ENCODE data around the gene TCN2. TPM values are rescaled to one million over a fixed set of nuclear protein-coding genes. Genes with fewer than 3 reads are reported as not detected.

TCN2 gene
- total RNA-seq, result 22.6 TPM

GRCh38 chr22:30606455-30607299 is at the start of gene TCN2:
TSS of gene TCN2 (plus strand) at chr22:30607174. CDS start at chr22:30607332, 158 bp downstream.

GRCh38 chr22:30574095-30574981 is 32.6 kb upstream of the TCN2 start, which contains the start of gene GAL3ST1:
TSS of gene GAL3ST1 (minus strand) at chr22:30574665. CDS start at chr22:30557392, 17,273 bp downstream.

GRCh38 chr22:30591588-30592359 is 15.2 kb upstream of the TCN2 start, which contains the start of gene PES1:
TSS of gene PES1 (minus strand) at chr22:30591910. CDS start at chr22:30591833, 77 bp downstream.

GRCh38 chr22:30635273-30636225 is 28.6 kb downstream of the TCN2 start, which contains the start of gene SLC35E4:
TSS of gene SLC35E4 (plus strand) at chr22:30635781. CDS start at chr22:30636451, 670 bp downstream.

GRCh38 chr22:30667494-30668385 is 60.8 kb downstream of the TCN2 start, which contains the start of gene DUSP18:
TSS of gene DUSP18 (minus strand) at chr22:30667875. CDS start at chr22:30664003, 3,872 bp downstream.

Other genes with a start within 250 kb of the TCN2 start
- 20.3 TPM for gene RNF215, start 219.8 kb upstream of the TCN2 start, total RNA-seq
- gene SEC14L2, start 210.2 kb upstream of the TCN2 start, total RNA-seq, result 12.9 TPM
- 3.5 TPM for gene MTFP1, start 181.4 kb upstream of the TCN2 start, total RNA-seq
- gene SEC14L3, start 135.2 kb upstream of the TCN2 start, total RNA-seq, result not detected
- not detected for gene SEC14L4, start 101.5 kb upstream of the TCN2 start, total RNA-seq
- gene SEC14L6, start 60.4 kb upstream of the TCN2 start, total RNA-seq, result 2.1 TPM
- gene GAL3ST1, start 32.5 kb upstream of the TCN2 start, total RNA-seq, result 6.0 TPM
- gene PES1, start 15.3 kb upstream of the TCN2 start, total RNA-seq, result 38.8 TPM
- 6.9 TPM for gene SLC35E4, start 28.6 kb downstream of the TCN2 start, total RNA-seq
- 27.9 TPM for gene DUSP18, start 60.7 kb downstream of the TCN2 start, total RNA-seq
- 19.4 TPM for gene OSBP2, start 87.7 kb downstream of the TCN2 start, total RNA-seq

All from diencephalon (tissue), 1 donor.